Cerebellar cortex (tissue), 1 donor: ENCODE results near the gene GFRA1.

Source experiments
- DNase-seq: peaks from one replicate; pipeline ENCODE4 v3.0.0-alpha.2; 2015; ENCODE audit warnings: low spot score

Gene GFRA1

DNA sequence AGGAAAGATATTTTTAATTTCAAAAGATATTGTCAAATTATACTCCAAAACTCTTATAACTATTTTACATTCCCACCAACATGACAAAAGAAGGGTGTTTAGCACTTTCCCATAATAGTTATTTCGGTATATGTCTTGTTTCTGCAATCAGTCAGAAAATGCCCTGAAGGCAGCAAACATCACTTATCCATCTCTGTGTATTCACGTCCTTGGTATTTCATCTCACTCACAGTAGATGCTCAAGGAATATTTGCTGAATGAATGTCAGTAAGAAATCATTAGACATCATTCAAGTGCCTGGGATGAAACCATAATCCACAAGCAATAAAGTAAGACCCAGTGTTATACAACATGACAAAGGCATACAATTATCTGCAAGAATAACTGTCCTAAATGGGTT lies 112.7 kb downstream of the GFRA1 start:
- DNase-seq = no peak

DNA sequence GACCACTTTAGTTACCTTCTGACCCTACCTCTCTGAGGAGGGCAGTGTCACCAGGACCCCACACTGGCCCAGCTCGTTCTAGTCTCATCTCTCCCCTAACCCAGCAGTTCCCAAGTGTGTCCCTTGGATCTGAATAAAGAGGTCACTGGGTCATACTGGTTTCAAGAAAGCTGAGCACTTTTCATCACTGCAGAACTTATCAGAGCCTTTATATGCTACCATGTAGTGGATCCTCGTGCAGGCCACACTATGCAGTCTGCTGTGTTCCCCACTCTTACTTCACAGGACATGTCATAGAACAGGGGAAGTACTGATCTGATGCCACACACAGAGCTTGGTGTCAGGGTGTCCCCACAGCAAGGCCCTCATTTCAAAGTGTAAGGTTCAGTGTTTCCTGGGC lies 113.8 kb downstream of the GFRA1 start:
- no peak for DNase-seq

GRCh38 chr10:116158036-116158435 lies 115.0 kb downstream of the GFRA1 start:
- DNase-seq = peak; percentile 65

- DNase-seq = no peak
Observed at GRCh38 chr10:116157485-116157884, 115.5 kb downstream of the GFRA1 start.

GRCh38 chr10:116156819-116157218 lies 116.2 kb downstream of the GFRA1 start:
- no peak for DNase-seq

DNA sequence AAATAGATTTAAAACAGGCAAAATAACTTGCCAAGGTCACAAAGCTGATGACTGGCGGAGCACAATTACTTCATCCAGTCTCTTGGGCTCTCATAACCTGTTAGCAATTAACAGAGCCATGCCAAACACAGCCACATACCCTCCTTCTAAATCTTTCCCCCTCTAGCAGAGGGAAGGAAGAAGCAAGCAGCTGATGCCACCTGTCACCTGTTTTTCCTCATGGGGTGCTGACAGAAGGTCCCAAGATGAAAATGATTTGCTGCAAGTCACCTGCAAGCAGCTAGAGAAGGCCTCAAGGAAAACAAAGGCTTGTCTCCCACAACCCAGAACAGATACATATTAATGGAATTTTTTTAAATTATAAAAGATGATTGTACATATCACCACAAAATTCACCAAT lies 117.8 kb downstream of the GFRA1 start:
- peak; percentile 61 for DNase-seq

DNA sequence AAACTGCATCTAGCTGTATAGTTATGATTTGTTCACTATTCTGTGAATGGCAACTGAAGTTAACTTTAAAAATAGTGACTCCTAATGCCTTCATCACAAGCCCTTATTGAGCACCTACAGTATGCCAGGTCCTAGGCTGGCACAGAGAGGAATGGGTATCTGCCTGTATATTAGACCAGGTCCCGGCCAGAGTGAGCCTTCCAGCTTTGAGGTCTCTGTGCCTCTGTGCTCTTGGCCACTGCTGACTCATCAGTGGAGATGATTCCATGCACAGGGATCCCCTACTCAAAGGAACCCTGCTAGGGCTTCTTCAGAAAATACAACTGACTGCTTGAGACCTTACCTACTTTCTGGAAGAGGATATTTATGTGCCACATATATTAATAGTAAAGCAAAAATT lies 118.4 kb downstream of the GFRA1 start:
- peak; percentile 3 for DNase-seq

GRCh38 chr10:116151076-116151475 lies 121.9 kb downstream of the GFRA1 start:
- DNase-seq = no peak

- no peak for DNase-seq
Observed at GRCh38 chr10:116150606-116151005, 122.4 kb downstream of the GFRA1 start.

DNA sequence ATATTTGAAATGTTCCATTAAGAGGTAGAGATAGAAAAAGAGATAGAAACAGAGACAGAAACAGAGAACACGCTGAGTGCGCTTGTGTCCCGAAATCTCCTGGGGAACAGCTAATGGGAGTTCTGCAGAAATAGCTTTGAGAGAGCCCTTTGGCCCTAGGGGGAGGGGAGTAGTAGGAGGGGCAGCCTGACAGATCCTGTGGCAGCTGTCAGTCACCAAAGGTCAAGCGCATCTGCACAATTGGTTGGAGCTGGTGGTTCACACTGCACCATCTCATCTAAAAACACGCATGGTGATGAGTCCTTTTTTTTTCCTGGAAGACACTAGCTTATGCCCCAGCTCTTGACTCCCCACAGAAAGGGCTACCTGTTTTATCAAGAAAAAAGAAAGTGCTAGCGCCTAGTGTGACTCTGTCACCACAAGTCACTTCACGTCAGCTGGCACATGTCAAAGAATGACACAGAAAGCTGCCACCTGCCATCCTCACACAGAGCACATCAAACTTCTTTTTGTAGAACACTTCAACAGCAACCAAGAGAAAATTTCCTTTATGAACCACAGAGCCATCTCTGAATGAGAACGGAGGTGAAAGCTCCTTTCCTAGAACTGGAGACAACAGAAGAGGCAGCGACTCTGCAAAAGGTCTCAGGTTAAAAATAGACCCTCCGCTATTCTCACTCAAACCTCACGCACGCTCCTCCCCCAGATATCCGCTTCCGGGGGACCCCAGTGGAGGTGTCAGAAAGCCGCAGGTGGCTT lies 125.7 kb downstream of the GFRA1 start:
- DNase-seq = no peak

DNA sequence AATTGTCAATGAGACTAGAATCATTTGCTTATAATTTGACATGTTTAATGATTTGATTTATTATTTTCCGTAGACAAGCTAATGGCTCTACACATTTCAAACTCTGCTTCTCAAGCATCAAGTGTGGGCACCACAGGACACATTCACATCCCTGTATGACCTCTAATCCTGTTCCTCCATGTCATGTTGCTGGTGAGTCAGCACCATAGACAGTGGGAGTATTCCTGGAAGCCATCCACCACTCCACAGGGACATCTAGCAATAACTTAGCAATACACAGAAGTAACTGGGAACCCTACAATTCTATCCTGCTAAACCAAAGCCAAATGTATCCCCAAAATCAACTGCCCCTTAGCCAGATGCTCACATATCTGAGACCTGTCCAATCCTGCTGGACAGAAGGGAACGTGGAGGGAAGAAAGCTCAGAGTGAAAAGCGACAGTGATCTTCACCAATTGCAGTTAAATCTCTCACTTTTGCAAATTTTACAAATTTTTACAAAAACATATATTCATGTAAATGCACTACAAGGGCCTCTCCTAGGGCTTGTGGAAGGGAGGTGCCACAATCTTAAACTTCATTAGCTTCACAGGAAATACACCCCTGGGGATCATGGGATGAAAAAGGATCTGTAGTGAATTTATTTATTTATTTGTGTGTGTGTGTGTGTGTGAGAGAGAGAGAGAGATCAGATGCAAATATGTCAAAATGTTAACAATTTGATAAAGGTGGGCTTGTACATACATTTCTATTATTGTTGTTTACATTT lies 126.5 kb downstream of the GFRA1 start:
- DNase-seq = no peak

GRCh38 chr10:116143673-116144222 lies 129.3 kb downstream of the GFRA1 start:
- no peak for DNase-seq

- DNase-seq = no peak
Observed at GRCh38 chr10:116141855-116142254, 131.2 kb downstream of the GFRA1 start.

- no peak for DNase-seq
Observed at GRCh38 chr10:116141246-116141645, 131.8 kb downstream of the GFRA1 start.

DNA sequence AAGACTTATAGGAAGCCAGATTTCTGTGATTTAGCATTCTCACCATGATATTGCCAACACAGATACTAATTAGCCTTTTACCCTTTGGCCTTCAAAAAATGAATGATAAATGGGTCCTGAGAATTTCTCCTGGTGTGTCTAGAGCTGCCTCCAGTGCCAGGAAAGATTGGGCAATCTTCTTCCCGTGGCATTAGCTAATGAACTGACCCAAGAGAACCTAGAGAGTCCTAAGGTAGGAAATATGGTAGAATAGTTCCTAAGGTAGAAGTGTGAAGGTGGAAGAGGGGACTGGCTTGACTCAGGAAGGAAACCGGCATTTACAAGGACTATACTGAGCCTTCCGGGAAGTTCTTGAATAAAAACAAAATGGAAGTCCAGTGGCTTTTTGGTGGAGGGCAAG lies 133.1 kb downstream of the GFRA1 start:
- DNase-seq = no peak

- DNase-seq = no peak
Observed at GRCh38 chr10:116138897-116139296, 134.1 kb downstream of the GFRA1 start.

DNA sequence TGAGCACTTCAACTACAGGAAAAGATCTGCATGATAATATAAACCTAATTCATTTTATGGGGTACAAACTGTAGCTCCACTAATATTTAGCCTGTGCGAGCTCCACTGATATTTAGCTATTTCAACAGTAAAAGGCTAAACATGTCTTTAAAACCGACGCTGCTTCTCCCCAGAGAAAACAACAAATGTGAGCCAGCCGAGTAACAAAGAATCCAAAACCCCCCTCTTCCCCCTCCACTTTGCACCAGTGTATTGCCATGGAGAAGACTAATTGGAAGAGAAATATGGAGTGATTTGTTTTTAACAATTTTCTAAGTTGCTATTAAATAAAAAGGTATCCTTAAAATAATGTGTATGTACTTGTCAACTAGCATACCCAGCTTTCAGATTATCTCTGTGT lies 136.7 kb downstream of the GFRA1 start:
- no peak for DNase-seq

GRCh38 chr10:116134322-116134721 lies 138.7 kb downstream of the GFRA1 start:
- DNase-seq = no peak

DNA sequence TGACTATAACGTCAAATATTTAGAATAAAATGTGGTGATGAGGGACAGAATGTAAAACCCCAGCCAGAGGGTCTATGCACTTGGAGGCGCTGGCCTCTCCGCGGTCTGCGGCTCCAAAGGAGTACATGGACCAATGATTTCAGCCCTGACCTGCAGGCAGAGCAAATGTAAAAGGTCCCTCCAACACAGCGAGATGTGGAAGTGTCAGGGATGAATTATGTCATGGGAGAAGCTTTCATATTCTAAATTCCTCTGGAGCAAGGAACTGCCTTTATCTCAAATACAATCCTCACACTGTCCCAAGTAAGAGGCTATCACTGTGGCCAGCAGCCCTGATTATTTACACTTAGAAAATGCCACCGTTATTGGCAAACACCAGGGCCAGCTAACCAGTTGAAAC lies 139.4 kb downstream of the GFRA1 start:
- no peak for DNase-seq

GRCh38 chr10:116132780-116133399 lies 140.1 kb downstream of the GFRA1 start:
- DNase-seq = no peak

GRCh38 chr10:116130006-116130405 lies 143.0 kb downstream of the GFRA1 start:
- no peak for DNase-seq

- no peak for DNase-seq
Observed at GRCh38 chr10:116126954-116127695, 145.9 kb downstream of the GFRA1 start.
